GM12891 (cell line): ENCODE measurements around the gene XRCC3.

Experiments
- PAX5 ChIP-seq: IDR thresholded peaks from 2 replicates; pipeline ENCODE4 v1.6.1; 2011; ENCODE audit warnings: low read length, moderate library complexity, mild to moderate bottlenecking; ENCODE audit not compliant: insufficient read depth, severe bottlenecking
- POLR2A ChIP-seq: IDR thresholded peaks from 2 replicates; pipeline ENCODE4 v1.6.1; 2011; ENCODE audit warnings: low read depth, low read length, control low read depth
- POLR2AphosphoS5 ChIP-seq: IDR thresholded peaks from 2 replicates; pipeline ENCODE4 v1.6.1; 2011; ENCODE audit warnings: low read depth, low read length, control low read depth
- POU2F2 ChIP-seq: IDR thresholded peaks from 2 replicates; pipeline ENCODE4 v1.6.1; 2011; ENCODE audit warnings: low read depth, mild to moderate bottlenecking, control low read depth, low read length, moderate library complexity
- SPI1 ChIP-seq: IDR thresholded peaks from 2 replicates; pipeline ENCODE4 v1.6.1; 2011; ENCODE audit warnings: low read depth, low read length, control low read depth
- TAF1 ChIP-seq: IDR thresholded peaks from 2 replicates; pipeline ENCODE4 v1.6.1; 2011; ENCODE audit warnings: low read depth, low read length, control low read depth

DNA sequence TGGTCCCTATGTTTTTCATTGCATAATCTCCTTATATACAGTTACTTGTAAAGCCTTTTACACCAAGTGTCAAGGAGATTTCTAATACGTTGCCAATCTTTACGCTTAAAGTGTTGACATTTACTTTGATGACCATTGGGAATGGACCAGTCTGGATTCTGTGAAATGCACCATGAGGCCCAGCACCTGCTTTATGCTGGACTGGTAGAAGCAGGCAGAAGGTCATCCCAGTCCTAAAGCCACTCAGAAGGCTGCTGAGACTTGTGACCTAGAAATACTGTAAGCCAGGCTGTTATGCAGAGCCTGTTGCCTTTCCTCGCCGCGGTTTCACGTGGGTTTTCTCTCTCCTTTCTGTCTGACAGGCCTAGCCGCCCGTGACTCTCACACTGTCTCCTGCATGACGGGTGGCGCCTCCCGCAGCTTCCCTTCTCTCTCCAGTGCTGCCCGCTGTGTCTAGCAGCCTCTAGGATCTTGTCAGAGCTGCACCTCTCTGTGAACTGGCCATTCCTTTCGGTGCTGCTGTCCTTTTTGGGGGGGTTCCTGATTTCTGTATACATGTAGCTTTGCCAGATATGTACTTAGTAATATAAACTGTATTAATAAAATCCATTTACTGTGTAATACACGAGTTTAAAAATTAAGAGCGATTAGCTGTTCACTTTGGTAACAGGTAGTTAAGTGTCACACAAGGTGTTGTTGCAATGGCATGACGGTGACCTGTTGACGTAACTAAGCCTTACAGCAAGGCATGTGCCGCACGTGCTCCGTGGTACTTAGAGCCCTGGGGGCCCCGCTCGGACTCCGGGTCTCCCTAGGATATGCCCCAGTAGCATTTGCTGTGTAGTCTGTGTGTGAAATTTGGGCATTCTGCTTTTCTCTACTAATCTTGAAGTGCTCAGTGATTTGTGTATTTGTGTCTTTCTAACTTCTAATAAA, 29.7 kb downstream of the XRCC3 start:
- no peak for TF ChIP-seq POLR2A
- no peak for TF ChIP-seq POLR2AphosphoS5
- TF ChIP-seq SPI1 = no peak
- no peak for TF ChIP-seq TAF1
- TF ChIP-seq POU2F2 = no peak
- TF ChIP-seq PAX5 = no peak
